ENCODE measurements around the gene NRXN3.

NRXN3 gene

GRCh38 chr14:78698991-78699390, 528.8 kb downstream of the NRXN3 start:
- TF ChIP-seq CTCF (IDR thresholded peaks at IDR 0.05; ENCODE audit: extremely low read depth, missing control alignments) = no peak
- no peak for DNase-seq (ENCODE audit: low spot score)

DNA sequence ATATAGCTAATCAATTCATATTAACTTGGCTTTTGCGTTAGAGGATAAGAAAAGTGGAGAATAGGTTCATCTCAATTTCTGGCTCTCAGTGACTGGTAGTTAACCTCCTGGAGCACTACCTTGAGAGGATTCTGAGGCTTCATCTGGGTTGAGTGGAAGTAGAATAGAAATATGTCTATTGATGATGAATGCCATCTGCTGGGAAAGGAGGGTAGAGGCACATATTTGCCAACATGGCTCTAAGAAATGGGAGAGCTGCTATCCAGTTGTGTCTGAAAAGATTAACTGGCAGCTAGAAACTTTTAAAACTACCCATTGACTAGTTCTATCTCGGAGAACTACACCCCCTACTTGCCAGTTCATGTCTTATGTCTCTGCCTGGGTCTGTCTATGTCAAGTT, 530.1 kb downstream of the NRXN3 start:
- TF ChIP-seq CTCF (IDR thresholded peaks at IDR 0.05; ENCODE audit: extremely low read depth, missing control alignments) = no peak
- no peak for DNase-seq (ENCODE audit: low spot score)

DNA sequence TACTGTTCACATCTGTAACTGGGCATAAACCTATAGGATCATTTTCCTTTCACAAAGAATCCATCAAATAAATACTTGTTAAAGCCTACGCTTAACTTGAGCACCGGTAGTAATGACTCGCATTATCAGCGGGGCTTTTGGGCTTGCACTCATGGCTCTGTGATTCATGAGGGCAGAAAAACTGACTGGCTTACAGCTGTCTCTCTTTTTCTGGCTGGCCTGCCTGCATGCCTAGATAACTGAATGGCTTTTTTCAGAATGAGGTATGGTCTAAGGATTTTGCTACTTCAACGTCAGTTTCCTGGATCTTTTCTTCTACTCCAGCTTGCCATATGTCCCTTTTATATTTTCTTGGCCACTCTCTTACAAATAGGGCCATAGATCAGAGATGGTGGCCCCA, 531.1 kb downstream of the NRXN3 start:
- TF ChIP-seq CTCF (IDR thresholded peaks at IDR 0.05; ENCODE audit: extremely low read depth, missing control alignments) = no peak
- no peak for DNase-seq (ENCODE audit: low spot score)

- DNase-seq (ENCODE audit: low spot score) = no peak
- no peak for TF ChIP-seq CTCF (IDR thresholded peaks at IDR 0.05; ENCODE audit: extremely low read depth, missing control alignments)
Observed at GRCh38 chr14:78704965-78705364, 534.8 kb downstream of the NRXN3 start.

DNA sequence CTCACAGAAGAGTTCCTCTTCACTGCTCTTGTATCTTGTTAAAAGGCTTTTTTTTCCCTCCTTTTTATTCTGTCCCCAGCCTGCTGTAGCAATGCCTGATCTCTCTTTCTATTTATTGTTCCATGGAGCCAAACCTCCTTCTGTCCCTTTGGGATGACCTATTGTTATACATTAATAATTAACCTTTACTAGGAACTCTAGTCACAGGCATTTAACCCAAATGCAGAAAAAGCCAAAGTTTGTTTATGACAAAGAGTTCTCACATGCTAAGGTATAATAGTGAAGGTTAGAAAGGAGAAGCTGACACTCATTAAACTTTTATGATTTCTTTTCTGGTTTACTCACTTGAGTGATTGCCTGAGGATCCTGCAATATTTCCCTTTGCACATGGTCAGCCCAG, 535.8 kb downstream of the NRXN3 start:
- TF ChIP-seq CTCF (IDR thresholded peaks at IDR 0.05; ENCODE audit: extremely low read depth, missing control alignments) = no peak
- no peak for DNase-seq (ENCODE audit: low spot score)

DNA sequence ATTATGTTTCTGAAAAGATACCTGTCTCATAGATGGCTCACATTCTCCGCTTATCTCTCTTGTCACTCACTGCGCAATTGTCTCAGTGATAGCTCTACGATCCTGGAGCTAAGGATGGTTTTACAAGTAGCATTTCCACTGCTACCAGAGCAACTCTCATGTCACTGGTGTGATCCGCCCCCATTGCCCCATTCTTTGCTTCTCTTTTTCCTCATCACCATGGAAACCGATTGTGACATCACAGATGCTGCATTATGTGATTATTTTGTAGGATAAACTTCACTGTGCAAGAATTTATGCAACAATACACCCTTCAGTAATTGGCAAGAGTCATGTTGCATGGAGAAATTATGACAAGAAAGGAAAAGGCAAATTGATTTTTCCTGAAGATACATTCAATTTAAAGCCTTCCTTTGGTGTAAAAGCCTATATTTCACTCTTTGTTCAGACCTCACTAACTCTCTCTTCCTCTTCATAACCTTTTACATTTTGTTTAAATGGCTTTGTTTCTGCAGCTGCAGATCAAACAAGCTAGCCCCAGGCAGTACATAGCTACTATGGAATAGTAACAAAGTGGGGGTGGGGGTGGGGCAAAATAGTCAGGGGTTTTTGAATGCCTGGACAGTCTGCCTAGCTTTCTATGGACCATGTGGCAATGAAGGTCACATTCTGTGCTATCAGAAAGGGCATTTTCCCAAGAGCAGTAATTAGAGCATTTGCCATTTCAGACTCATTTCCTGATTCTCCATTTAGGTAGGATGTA, 539.8 kb downstream of the NRXN3 start:
- no peak for TF ChIP-seq CTCF (IDR thresholded peaks at IDR 0.05; ENCODE audit: extremely low read depth, missing control alignments)
- DNase-seq (ENCODE audit: low spot score) = no peak

DNA sequence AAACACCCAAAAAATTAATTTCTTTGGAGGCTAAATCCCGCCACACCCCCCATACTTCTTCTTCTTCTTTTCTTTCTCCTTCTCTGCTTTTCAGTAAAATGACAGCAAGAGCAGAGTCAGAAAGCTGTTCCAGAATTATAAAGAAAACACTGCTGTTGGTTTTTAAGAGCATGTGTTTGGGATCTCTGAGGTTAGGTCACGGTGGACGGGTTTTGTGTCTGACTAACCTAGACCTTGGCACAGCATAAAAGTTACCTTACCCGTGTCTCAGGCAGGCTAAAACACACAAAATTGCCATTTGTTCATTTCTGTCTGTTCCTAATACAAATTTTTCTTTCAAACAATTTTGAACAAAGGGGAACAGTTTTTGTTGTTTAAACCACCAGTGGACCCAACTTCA, 540.8 kb downstream of the NRXN3 start:
- TF ChIP-seq CTCF (IDR thresholded peaks at IDR 0.05; ENCODE audit: extremely low read depth, missing control alignments) = no peak
- DNase-seq (ENCODE audit: low spot score) = no peak

Data from GM20000 (cell line).